Epidermal melanocyte (primary cell): ENCODE data around the gene DDX46.
"Not testable (repeated sequence)": the region's sequence is repeated elsewhere in the genome, so short reads cannot be mapped to it uniquely, and the experiment has no call there.

Experiments
- DNase-seq: peaks from one replicate; pipeline ENCODE4 v3.0.0; 2011; ENCODE audit warnings: low spot score; ENCODE audit not compliant: insufficient read length

Gene DDX46

GRCh38 chr5:134784241-134784920, 25.8 kb downstream of the DDX46 start:
- DNase-seq, result no peak

DNA sequence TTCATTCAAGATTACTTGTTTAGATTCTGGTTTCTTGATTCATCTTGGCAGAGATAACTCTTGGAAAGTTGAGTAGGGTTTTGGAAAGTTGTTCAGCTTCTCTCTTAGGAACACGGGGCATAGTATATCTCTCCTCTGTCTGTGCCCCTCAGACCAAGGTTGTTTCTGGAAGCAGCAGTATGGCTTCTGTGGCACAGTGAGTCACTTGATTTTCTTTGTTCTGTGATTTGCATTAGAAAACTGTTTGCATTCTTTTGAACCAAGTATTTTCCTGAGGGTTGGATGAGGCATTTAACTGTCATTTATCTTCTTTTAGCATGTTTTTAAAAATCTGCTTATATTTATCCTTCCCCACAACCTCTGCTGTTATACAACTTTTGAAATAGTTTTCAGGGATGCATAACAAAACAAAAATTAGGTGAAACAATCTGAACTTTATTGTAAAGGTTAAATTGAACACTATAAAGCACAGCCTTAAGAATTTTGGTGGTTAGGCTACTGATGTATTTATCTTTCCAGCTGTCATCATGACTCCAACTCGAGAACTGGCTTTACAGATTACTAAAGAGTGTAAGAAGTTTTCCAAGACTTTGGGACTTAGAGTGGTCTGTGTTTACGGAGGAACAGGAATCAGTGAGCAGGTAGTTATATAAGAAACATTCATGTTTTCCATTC, 26.5 kb downstream of the DDX46 start:
- no peak for DNase-seq

- DNase-seq, result no peak
Observed at GRCh38 chr5:134787692-134788091, 29.1 kb downstream of the DDX46 start.

GRCh38 chr5:134791580-134791979, 33.0 kb downstream of the DDX46 start:
- DNase-seq, result no peak

DNA sequence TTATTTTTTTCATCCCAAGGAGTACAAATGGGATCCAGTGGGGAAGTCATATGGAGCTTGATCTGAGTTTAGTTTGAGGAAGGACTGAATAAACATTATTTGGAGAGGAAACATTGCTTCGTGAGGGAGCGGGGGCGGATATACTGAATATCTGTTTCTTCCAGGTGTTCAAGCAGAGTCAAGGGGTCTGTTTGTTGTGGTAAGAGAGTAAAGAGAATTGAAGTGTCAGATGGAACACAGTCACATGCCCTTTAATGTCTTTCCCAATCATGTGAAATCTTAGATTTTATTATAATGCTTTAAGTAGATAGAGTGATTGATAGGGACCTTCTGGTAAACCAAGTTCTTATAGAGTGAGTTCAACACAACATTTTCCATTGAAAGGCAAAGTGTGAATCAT, 33.7 kb downstream of the DDX46 start:
- DNase-seq, result no peak

DNA sequence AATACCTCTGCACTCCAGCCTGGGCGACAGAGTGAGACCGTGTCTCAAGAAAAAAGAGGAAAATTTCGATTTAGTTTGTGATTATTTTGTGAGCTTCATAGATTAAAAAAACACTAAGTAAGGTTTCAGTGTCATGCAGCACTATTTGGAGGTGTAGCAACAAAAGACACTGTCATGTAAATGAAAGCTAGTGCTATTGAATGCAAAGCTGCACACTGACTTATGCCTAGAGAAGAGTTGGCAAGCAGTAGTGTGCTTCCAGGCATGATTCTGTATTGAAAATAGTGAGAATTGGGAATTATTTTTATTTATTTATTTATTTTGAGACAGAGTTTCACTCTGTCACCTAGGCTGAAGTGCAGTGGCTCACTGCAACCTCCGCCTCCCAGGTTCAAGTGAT, 34.5 kb downstream of the DDX46 start:
- DNase-seq, result no peak

- no peak for DNase-seq
Observed at GRCh38 chr5:134794082-134794481, 35.5 kb downstream of the DDX46 start.

DNA sequence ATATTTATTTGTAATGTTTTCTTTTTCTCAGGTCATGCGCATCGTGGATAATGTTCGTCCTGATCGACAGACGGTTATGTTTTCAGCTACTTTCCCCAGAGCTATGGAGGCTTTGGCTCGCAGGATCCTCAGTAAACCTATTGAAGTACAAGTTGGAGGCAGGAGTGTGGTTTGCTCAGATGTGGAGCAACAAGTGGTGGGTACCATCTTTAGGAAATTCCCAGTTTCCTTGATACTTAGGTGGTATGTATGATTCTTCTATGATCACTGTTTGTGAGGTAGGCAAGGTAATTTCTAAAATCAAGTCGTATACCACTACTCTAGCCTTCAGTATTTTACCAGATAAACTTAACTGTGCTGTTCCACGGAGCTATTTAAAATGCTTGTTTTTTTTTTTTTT, 36.2 kb downstream of the DDX46 start:
- no peak for DNase-seq

DNA sequence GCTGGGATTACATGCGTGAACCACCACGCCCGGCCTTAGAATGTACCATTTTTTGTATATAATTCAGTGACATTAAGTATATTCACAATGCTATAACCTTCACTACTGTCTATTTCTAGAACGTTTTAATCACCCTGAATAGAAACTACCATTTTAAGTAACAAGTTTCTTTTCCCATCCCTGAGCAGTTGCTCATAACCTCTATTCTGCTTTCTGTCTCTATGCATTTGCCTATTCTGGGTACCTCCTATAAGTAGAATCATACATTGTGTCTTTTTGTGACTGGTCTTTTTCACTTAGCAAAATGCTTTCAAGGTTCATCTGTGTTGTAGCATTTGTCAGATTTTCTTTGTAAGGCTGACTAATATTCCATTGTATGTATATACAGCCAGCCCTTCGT, 39.9 kb downstream of the DDX46 start:
- no peak for DNase-seq

GRCh38 chr5:134803821-134804220, 45.2 kb downstream of the DDX46 start:
- no peak for DNase-seq

- no peak for DNase-seq
Observed at GRCh38 chr5:134813407-134813806, 54.8 kb downstream of the DDX46 start.

DNA sequence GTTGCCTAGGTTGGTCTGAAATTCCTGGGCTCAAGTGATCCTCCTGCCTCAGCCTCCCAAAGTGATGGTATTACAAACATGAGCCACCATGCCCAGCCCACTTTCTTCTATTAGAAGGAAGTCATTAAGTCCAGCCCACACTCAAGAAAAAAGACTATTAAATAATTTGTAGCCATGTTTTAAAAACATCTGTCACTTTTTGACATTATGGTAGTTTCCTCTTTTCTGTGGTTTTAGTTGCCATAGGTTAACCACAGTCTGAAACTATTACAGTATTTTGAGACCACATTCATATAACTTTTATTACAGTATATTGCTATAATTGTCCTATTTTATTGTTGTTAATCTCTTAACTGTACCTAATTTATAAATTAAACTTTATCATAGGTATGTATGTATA, 55.2 kb downstream of the DDX46 start:
- DNase-seq, result no peak

- DNase-seq, result no peak
Observed at GRCh38 chr5:134817006-134817405, 58.4 kb downstream of the DDX46 start.

DNA sequence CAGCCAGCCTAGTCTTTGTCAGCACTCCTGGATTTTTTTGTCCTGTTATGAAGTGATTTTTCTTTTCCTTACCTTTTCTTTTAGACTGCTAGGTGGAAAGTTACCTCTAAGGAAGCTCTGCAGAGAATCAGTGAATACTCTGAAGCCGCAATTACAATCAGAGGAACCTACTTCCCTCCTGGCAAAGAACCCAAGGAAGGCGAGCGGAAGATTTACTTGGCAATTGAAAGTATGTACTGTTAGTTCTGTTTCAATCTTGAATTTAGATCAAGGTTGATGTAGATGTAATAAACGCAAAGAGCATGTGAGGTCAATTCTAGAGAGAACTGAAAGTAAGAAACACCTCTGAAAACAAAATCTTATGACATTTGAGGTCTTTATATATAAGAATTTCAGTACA, 60.2 kb downstream of the DDX46 start:
- DNase-seq, result no peak

GRCh38 chr5:134819407-134819963, 60.9 kb downstream of the DDX46 start:
- no peak for DNase-seq

- DNase-seq, result no peak
Observed at GRCh38 chr5:134821841-134822240, 63.3 kb downstream of the DDX46 start.

GRCh38 chr5:134824681-134825080, 66.1 kb downstream of the DDX46 start:
- no peak for DNase-seq

DNA sequence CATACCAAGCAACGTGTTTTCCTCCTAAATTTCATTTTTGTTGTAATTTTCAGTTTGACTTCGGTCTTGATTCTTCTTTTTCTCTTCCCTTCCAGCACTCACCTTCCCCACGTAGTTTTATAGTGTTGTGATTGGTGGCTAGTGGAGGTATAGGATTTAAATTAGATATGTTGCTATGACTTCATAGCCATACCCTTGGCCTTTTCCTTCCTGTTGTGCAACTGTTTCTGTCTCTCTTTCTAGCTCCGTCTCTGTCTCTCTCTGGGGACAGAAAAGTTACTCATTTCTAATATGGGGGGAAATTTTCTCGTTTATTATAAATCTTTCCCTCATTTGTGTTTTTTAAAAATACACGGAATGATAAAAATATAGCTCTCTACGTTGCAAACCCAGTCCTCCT, 66.6 kb downstream of the DDX46 start:
- DNase-seq, result no peak

DNA sequence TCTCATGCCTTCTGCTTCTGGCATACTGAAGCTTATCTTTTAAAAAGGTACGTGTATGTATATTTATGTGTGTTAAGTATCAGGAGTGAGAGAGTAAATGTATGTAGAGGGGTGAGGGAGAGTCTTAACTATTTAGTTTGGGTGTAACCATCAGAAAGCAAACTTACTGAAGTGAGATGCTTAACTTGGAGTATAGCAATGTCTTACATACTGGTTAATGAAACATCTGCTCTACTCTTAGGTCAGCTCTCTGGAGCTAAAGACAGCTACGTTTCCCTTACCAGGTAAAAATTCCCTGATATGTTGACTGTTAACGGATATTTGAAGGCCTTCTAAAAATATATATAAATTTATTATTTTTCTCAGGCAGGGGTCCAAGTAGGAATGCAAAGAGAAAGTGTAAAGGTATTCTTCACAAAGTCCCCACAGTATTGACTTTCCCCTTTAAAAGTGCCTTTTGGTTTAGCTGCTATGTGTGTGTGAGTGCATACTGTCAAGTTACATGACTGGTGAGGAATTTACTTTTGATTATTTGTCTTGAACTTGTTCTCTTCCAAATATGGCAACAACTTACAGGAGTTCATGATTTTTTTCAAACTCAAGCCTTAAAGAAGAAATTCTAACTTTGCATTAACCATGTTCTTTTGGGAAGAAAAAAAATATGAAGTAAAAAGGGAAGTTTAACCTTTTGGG, 74.9 kb downstream of the DDX46 start:
- no peak for DNase-seq

GRCh38 chr5:134835623-134836022, 77.0 kb downstream of the DDX46 start:
- DNase-seq, result no peak

DNA sequence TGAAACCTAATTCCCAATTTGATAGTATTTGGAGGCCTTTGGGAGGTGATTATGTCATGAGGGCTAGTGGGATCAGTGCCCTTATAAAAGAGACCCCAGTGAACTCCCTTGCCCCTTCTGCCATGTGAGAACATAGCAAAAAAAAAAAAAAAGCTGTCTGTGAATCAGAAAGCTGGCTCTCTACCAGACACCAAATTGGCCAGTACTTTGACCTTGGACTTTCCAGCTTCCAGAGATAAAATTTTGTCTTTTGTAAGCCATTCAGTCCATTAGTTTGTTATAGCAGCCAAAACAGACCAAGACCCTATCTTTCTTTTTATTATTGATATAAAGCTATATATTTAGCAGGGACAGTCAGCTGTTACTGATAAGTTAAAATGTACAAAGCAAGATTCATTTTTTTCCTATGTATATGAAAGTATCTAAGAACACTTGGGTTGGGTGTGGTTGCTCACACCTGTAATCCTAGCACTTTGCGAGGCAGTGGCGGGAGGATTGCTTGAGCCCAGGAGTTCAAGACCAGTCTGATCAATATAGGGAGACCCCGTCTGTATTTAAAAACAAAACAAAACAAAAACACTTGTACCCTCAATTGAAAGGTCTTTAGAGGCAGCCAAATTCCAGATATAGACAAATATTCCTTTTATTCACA, 79.1 kb downstream of the DDX46 start:
- no peak for DNase-seq

DNA sequence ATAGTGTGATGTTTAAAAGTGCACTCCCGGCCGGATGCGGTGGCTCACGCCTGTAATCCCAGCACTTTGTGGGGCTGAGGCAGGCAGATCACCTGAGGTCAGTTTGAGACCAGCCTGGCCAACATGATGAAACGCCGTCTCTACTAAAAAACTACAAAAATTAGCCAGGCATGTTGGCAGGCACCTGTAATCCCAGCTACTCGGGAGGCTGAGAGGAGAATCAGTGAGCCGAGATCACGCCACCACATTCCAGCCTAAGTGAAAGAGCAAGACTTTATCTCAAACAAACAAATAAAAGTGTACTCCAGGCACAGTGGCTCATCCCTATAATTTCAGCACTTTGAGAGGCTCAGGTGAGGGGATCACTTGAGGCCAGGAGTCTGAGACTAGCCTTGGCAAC, 79.8 kb downstream of the DDX46 start:
- DNase-seq, result not testable (repeated sequence)
